ENCODE measurements around the gene CMA1.
"Not testable (repeated sequence)": the region's sequence is repeated elsewhere in the genome, so short reads cannot be mapped to it uniquely, and the experiment has no call there.

The CMA1 gene

DNA sequence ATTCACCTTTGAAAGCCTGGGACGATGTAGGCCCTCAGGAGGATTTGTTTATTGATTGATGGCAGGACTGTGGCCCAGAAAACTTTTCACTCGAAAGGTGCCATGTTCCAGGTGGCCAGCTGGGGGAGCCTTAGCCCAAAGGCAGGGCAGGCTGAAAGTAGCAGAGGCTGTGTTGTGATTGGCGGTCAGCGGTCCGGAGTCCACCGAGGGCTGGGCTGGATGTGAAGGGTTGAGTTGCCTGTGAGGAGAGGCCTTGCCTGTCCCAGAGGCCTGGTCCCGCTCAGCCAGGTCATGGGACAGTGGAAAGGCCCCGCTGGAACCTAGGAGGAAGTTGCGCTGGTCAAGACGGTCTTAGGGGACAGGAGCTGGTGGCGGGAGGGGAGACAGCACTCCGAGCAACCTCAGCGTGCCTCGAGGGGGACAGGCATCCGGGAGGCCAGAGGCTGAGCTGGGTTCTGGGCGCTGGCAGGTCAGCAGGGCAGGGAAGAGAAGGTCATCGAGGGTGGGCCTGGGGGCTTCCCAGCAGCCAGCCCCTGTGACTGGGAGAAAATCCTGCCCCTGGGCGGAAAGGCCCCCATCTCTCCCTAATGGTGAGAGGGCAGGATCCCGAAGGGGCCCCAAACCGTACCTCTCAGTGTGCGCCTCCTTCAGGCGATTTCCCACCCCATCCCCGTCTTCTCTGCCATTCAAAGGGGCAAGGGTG is 26.3 kb downstream of the CMA1 start:
- H3K27ac ChIP-seq (replicated peaks; ENCODE audit: low read length), result no peak overlapping the region
- H2AFZ ChIP-seq (ENCODE audit: low read length), result peak overlapping the region; percentile 80
- H3K4me1 ChIP-seq (ENCODE audit: control insufficient read depth in 2 of 2, insufficient read depth in 1 of 2, low read depth in 1 of 2, low read length in 2 of 2), result peaks cover 0 to 2% of the 10 kb centered on the region in 2 donors
- no peak overlapping the region for H3K14ac ChIP-seq (ENCODE audit: low read length)
- H2BK15ac ChIP-seq (ENCODE audit: low read length), result no peak overlapping the region
- no peak overlapping the region for H2BK120ac ChIP-seq (ENCODE audit: low read depth, low read length)
- H4K8ac ChIP-seq (ENCODE audit: low read depth, low read length), result peak overlapping the region; percentile 65
- no peaks in the 10 kb centered on the region for H3K79me1 ChIP-seq (ENCODE audit: low read depth, low read length)
- H3K4ac ChIP-seq (ENCODE audit: low read length), result no peak overlapping the region
- no peak overlapping the region for H4K91ac ChIP-seq (ENCODE audit: low read depth, low read length, poor library complexity)
- H3K4me2 ChIP-seq (ENCODE audit: insufficient read depth, low read length, poor library complexity, severe bottlenecking), result no peak overlapping the region
- H3K27me3 ChIP-seq (ENCODE audit: control insufficient read depth in 3 of 3, insufficient read depth in 3 of 3, low read depth in 1 of 3, low read length in 3 of 3), result no peaks in the 10 kb centered on the region
- no peak overlapping the region for H2BK5ac ChIP-seq (ENCODE audit: low read length)
- H3K4me3 ChIP-seq (ENCODE audit: low read length in 2 of 2), result no peak overlapping the region
- peak overlapping the region; percentile 48 for H3K23ac ChIP-seq (ENCODE audit: low read depth, low read length, poor library complexity)
- peak; percentile 32 for DNase-seq (ENCODE audit: low spot score)
- no peaks in the 10 kb centered on the region for H3K9me3 ChIP-seq (replicated peaks in 1 of 2; ENCODE audit: control insufficient read depth in 2 of 2, insufficient read depth in 1 of 2, low read depth in 1 of 2, low read length in 2 of 2)
- peak overlapping the region; percentile 28 for H2AK5ac ChIP-seq (ENCODE audit: low read depth, low read length)
- no peak overlapping the region for H2BK12ac ChIP-seq (ENCODE audit: low read length)
- WGBS, 2 donors (ENCODE audit: extremely low coverage in 2 of 2, insufficient read length in 2 of 2, insufficient replicate concordance in 1 of 2), result no CpG with 5 or more reads among the region's 23 CpGs
- peak overlapping the region; percentile 63 for H3K9ac ChIP-seq (ENCODE audit: low read depth, low read length, poor library complexity)
- no peaks in the 10 kb centered on the region for H3K36me3 ChIP-seq (replicated peaks in 1 of 2; ENCODE audit: control insufficient read depth in 2 of 2, insufficient read depth in 2 of 2, low read length in 2 of 2)
- peak overlapping the region; percentile 94 for H3K18ac ChIP-seq (ENCODE audit: low read length)

DNA sequence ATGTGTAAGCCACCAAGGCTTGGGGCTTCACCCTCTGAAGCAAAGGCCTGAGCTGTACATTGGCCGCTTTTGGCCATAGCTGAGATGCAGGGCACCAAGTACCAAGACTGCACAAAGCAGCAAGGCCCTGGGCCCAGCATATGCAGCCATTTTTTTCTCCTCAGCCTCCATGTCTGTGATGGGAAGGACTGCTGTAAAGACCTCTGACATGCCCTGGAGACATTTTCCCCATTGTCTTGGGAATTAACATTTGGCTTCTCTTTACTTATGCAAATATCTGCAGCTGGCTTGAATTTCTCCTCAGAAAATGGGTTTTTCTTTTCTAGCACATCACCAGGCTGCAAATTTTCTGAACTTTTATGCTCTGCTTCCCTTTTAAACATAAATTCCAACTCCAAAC is 28.1 kb downstream of the CMA1 start:
- not testable (repeated sequence) for H3K23ac ChIP-seq (ENCODE audit: low read depth, low read length, poor library complexity); H2AFZ ChIP-seq (ENCODE audit: low read length); H4K91ac ChIP-seq (ENCODE audit: low read depth, low read length, poor library complexity); H2BK120ac ChIP-seq (ENCODE audit: low read depth, low read length); H3K4me2 ChIP-seq (ENCODE audit: insufficient read depth, low read length, poor library complexity, severe bottlenecking); H3K79me1 ChIP-seq (ENCODE audit: low read depth, low read length); H3K4ac ChIP-seq (ENCODE audit: low read length); H3K18ac ChIP-seq (ENCODE audit: low read length); DNase-seq (ENCODE audit: low spot score); H3K4me1 ChIP-seq (ENCODE audit: control insufficient read depth in 2 of 2, insufficient read depth in 1 of 2, low read depth in 1 of 2, low read length in 2 of 2); H3K14ac ChIP-seq (ENCODE audit: low read length); H3K4me3 ChIP-seq (ENCODE audit: low read length in 2 of 2); H2BK12ac ChIP-seq (ENCODE audit: low read length); H3K27me3 ChIP-seq (ENCODE audit: control insufficient read depth in 3 of 3, insufficient read depth in 3 of 3, low read depth in 1 of 3, low read length in 3 of 3); H2BK15ac ChIP-seq (ENCODE audit: low read length); H3K9ac ChIP-seq (ENCODE audit: low read depth, low read length, poor library complexity); H3K36me3 ChIP-seq (replicated peaks in 1 of 2; ENCODE audit: control insufficient read depth in 2 of 2, insufficient read depth in 2 of 2, low read length in 2 of 2); H4K8ac ChIP-seq (ENCODE audit: low read depth, low read length); H2AK5ac ChIP-seq (ENCODE audit: low read depth, low read length); H3K9me3 ChIP-seq (replicated peaks in 1 of 2; ENCODE audit: control insufficient read depth in 2 of 2, insufficient read depth in 1 of 2, low read depth in 1 of 2, low read length in 2 of 2); H3K27ac ChIP-seq (replicated peaks; ENCODE audit: low read length); H2BK5ac ChIP-seq (ENCODE audit: low read length)
- no CpG with 5 or more reads among the region's 1 CpG for WGBS, 2 donors (ENCODE audit: extremely low coverage in 2 of 2, insufficient read length in 2 of 2, insufficient replicate concordance in 1 of 2)

DNA sequence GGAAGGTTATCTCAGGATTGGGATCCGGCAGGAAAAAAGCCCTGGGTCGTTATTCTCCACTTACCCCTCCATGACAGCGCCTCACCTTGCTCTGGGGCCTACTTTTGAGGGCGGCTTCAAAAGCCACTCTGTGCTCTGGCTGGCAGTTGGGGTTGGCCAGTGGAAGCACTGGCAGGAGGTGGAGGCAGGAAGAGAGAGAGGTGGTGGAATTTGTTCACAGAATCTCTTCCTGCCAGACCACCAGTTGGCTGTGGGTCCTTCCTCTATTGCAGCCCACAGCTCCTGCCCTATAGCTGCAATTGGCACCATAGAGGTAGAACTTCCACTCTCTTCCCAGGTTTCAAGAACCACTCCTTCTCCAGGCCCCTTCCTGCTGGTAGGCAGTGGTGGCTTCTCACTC is 32.8 kb downstream of the CMA1 start:
- Histone ChIP-seq H3K4me2 (ENCODE audit: insufficient read depth, low read length, poor library complexity, severe bottlenecking) (no peak overlapping the region), H3K27me3 (ENCODE audit: control insufficient read depth in 3 of 3, insufficient read depth in 3 of 3, low read depth in 1 of 3, low read length in 3 of 3) (no peaks in the 10 kb centered on the region), H3K79me1 (ENCODE audit: low read depth, low read length) (no peaks in the 10 kb centered on the region), H2BK12ac (ENCODE audit: low read length) (no peak overlapping the region), H3K9me3 (replicated peaks in 1 of 2; ENCODE audit: control insufficient read depth in 2 of 2, insufficient read depth in 1 of 2, low read depth in 1 of 2, low read length in 2 of 2) (no peaks in the 10 kb centered on the region), H4K91ac (ENCODE audit: low read depth, low read length, poor library complexity) (no peak overlapping the region), H2AK5ac (ENCODE audit: low read depth, low read length) (no peak overlapping the region), H3K4ac (ENCODE audit: low read length) (no peak overlapping the region), H3K23ac (ENCODE audit: low read depth, low read length, poor library complexity) (no peak overlapping the region), H3K36me3 (replicated peaks in 1 of 2; ENCODE audit: control insufficient read depth in 2 of 2, insufficient read depth in 2 of 2, low read length in 2 of 2) (peaks cover 0 to 6% of the 10 kb centered on the region in 2 donors), H3K27ac (replicated peaks; ENCODE audit: low read length) (no peak overlapping the region), H4K8ac (ENCODE audit: low read depth, low read length) (no peak overlapping the region), H2BK15ac (ENCODE audit: low read length) (no peak overlapping the region), H2BK120ac (ENCODE audit: low read depth, low read length) (no peak overlapping the region), H3K4me1 (ENCODE audit: control insufficient read depth in 2 of 2, insufficient read depth in 1 of 2, low read depth in 1 of 2, low read length in 2 of 2) (no peaks in the 10 kb centered on the region), H3K4me3 (ENCODE audit: low read length in 2 of 2) (no peak overlapping the region), H3K9ac (ENCODE audit: low read depth, low read length, poor library complexity) (no peak overlapping the region), H3K18ac (ENCODE audit: low read length) (no peak overlapping the region), H3K14ac (ENCODE audit: low read length) (no peak overlapping the region), H2BK5ac (ENCODE audit: low read length) (no peak overlapping the region), H2AFZ (ENCODE audit: low read length) (no peak overlapping the region)
- WGBS, 2 donors (ENCODE audit: extremely low coverage in 2 of 2, insufficient read length in 2 of 2, insufficient replicate concordance in 1 of 2), result no CpG with 5 or more reads among the region's 4 CpGs
- no peak for DNase-seq (ENCODE audit: low spot score)

DNA sequence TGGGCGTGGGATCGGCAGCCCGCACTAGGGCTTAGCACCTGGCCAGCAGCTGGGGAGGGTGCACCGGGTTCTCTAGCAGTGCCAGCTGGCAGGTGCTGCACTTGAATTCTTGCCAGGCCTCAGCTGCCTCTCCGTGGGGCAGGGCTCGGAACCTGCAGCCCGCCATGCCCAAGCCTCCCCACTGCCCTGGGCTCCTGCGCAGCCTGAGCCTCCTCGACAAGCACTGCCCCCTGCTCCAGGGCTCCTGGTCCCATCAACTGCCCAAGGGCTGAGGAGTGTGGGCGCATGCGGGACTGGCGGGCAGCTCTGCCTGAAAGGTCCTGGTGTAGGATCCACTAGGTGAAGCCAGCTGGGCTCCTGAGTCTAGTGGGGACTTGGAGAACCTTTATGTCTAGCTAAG is 34.9 kb downstream of the CMA1 start:
- Histone ChIP-seq H3K4me2 (ENCODE audit: insufficient read depth, low read length, poor library complexity, severe bottlenecking) (no peak overlapping the region), H3K9me3 (replicated peaks in 1 of 2; ENCODE audit: control insufficient read depth in 2 of 2, insufficient read depth in 1 of 2, low read depth in 1 of 2, low read length in 2 of 2) (no peaks in the 10 kb centered on the region), H3K18ac (ENCODE audit: low read length) (no peak overlapping the region), H3K14ac (ENCODE audit: low read length) (no peak overlapping the region), H2BK120ac (ENCODE audit: low read depth, low read length) (no peak overlapping the region), H2BK15ac (ENCODE audit: low read length) (no peak overlapping the region), H3K4ac (ENCODE audit: low read length) (no peak overlapping the region), H3K36me3 (replicated peaks in 1 of 2; ENCODE audit: control insufficient read depth in 2 of 2, insufficient read depth in 2 of 2, low read length in 2 of 2) (peaks cover 0 to 6% of the 10 kb centered on the region in 2 donors), H3K4me3 (ENCODE audit: low read length in 2 of 2) (no peak overlapping the region), H3K4me1 (ENCODE audit: control insufficient read depth in 2 of 2, insufficient read depth in 1 of 2, low read depth in 1 of 2, low read length in 2 of 2) (no peaks in the 10 kb centered on the region), H3K79me1 (ENCODE audit: low read depth, low read length) (no peaks in the 10 kb centered on the region), H3K23ac (ENCODE audit: low read depth, low read length, poor library complexity) (no peak overlapping the region), H3K27me3 (ENCODE audit: control insufficient read depth in 3 of 3, insufficient read depth in 3 of 3, low read depth in 1 of 3, low read length in 3 of 3) (no peaks in the 10 kb centered on the region), H2BK5ac (ENCODE audit: low read length) (no peak overlapping the region), H4K91ac (ENCODE audit: low read depth, low read length, poor library complexity) (no peak overlapping the region), H2AFZ (ENCODE audit: low read length) (no peak overlapping the region), H4K8ac (ENCODE audit: low read depth, low read length) (no peak overlapping the region), H2BK12ac (ENCODE audit: low read length) (no peak overlapping the region), H2AK5ac (ENCODE audit: low read depth, low read length) (no peak overlapping the region), H3K9ac (ENCODE audit: low read depth, low read length, poor library complexity) (no peak overlapping the region), H3K27ac (replicated peaks; ENCODE audit: low read length) (no peak overlapping the region)
- DNase-seq (ENCODE audit: low spot score), result no peak
- WGBS, 2 donors (ENCODE audit: extremely low coverage in 2 of 2, insufficient read length in 2 of 2, insufficient replicate concordance in 1 of 2), result no CpG with 5 or more reads among the region's 12 CpGs
